ENCODE results near the gene DPP6.

- TF ChIP-seq POLR2AphosphoS5 (IDR thresholded peaks at IDR 0.05) (no peak), CTCF (IDR thresholded peaks at IDR 0.05) (no peak)
These were observed 125.4 kb downstream of the DPP6 start for GRCh38 chr7:154177584-154177983.
